Suppressor macrophage (primary cell): Measurements from ENCODE around the gene ESR1.
"Not testable (repeated sequence)": the region's sequence is repeated elsewhere in the genome, so short reads cannot be mapped to it uniquely, and the experiment has no call there.

Experiments used
- DNase-seq, 4 experiments: peaks; one replicate each; pipeline ENCODE4 v3.0.0-alpha.2; 2020 to 2022

The ESR1 gene

DNA sequence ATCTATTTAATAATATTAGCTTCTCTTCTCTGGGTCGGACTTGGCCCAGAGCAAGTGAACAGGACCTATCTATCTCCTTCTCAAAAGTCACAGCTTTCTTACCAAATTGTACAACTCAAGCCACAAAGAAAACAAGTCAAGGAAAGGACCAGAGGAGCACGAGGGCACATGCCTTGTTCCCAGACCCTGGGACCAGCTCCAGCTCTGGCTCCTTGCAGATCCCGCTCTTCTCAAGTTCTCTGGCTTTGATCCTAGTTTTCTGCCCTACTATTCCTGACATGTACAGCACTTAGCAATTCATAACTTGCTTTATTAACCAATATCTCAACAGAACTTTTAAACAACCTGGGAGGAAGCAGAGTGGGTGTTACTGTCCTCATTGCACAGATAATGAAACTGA is 185.9 kb downstream of the ESR1 start:
- no peak for DNase-seq

- no peak for DNase-seq
Observed at GRCh38 chr6:151998784-151999183, 191.3 kb downstream of the ESR1 start.

DNA sequence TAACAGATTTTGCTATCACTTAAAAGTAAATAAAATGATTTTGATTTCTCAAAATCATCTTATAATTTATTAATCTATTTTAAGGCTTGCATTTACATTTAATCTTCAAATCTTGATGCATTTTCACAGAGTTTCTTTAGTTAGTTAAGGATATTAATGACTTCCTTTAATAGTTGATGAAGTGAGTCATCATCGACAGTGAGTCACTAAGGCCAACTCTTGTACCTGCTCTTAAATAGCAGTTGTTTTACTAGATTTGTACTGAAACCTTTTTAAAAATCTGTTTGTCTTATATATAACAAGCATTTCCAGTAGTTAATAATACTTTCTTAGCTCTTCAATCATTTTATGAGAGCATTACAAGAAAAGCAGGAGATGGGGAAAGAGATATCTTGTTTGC is 191.7 kb downstream of the ESR1 start:
- DNase-seq: no peak

- no peak for DNase-seq
Observed at GRCh38 chr6:152001408-152001807, 193.9 kb downstream of the ESR1 start.

GRCh38 chr6:152002306-152002705 is 194.8 kb downstream of the ESR1 start:
- no peak for DNase-seq

- DNase-seq: no peak
Observed at GRCh38 chr6:152004036-152004566, 196.6 kb downstream of the ESR1 start.

- no peak for DNase-seq
Observed at GRCh38 chr6:152004896-152005295, 197.4 kb downstream of the ESR1 start.

DNA sequence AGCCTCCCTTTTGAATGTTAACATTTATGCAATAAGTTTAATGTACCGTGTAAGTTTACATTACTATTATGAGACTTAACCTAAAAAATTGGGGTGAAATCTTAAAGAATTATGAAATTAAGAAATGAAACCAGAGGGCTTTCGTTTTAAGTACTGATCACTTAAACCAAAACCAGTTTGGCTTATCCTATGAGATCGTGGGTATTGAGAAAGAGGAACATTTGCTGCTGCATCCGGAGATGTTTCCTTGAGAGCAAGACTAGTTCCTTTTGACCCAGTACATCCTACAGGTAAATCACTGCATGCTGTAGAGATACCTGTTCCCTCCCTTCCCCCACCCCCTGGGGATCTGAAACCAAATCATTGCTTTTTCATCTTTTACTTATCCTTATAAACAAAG is 201.3 kb downstream of the ESR1 start:
- peak in 1 of 4 experiments; percentile 20 for DNase-seq

- no peak for DNase-seq
Observed at GRCh38 chr6:152012227-152012626, 204.7 kb downstream of the ESR1 start.

- DNase-seq: peak in 3 of 4 experiments; percentile 2 to 48 (median 24)
Observed at GRCh38 chr6:152018876-152019275, 211.4 kb downstream of the ESR1 start.

GRCh38 chr6:152022303-152022702 is 214.8 kb downstream of the ESR1 start:
- DNase-seq: no peak

DNA sequence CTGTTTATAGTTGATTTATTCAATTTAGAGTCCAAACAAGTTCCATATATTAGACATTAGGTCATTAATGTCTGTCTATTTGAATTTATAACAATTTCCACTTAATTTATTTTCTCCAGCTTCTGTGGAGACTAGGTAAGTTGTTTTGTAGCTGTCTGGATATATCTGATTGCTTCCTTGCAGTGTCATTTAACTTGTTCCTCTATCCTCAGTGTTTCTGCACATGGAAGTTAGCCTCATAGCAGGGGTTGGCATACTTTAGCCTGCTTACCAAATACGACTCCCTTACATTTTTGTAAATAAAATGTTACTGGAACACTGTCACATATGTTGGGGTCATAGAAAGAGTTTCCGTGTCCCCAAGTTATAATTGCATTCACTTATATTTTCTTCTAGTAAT is 216.1 kb downstream of the ESR1 start:
- no peak for DNase-seq

GRCh38 chr6:152026291-152026690 is 218.8 kb downstream of the ESR1 start:
- DNase-seq: peak in 1 of 4 experiments; percentile 12

DNA sequence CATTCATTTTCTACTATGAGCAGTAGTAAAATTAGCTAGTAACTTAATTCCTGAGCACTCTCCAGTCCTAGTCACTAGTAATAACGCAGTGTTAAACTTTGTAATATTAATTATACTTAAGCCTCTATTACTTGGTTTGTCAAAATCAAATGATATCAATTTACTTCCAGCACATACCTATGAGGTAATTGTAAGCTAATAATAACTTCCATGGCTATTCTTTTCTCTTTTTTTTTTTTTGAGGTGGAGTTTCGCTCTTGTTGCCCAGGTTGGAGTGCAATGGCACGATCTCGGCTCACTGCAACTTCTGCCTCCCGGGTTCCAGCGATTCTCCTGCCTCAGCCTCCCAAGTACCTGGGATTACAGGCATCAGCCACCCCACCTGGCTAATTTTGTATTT is 219.3 kb downstream of the ESR1 start:
- DNase-seq: not testable (repeated sequence)

DNA sequence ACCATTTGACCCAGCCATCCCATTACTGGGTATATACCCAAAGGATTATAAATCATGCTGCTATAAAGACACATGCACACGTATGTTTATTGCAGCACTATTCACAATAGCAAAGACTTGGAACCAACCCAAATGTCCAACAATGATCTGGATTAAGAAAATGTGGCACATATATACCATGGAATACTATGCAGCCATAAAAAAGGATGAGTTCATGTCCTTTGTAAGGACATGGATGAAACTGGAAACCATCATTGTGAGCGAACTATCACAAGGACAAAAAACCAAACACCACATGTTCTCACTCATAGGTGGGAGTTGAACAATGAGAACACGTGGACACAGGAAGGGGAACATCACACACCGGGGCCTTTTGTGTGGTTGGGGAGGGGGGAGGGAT is 226.3 kb downstream of the ESR1 start:
- DNase-seq: not testable (repeated sequence)

DNA sequence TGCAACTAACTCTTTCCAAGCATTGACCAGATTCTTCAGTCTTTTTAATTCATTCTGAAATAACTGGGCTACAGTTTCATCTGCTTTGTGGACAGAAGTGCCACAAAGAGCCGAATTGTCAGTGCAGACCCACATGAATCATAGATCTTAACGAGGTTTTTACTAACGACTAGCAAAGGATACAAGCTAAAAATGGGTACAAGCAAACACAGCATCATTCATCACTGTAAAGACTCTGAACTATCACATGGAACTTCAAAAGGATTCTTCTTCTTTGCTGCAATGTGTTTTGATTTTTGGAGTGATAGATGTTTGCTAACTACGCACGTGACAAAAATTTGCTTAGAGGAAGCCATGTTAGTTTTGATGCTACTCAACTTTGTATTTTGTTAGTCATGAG is 227.1 kb downstream of the ESR1 start:
- DNase-seq: no peak

- DNase-seq: no peak
Observed at GRCh38 chr6:152046118-152046517, 238.6 kb downstream of the ESR1 start.

DNA sequence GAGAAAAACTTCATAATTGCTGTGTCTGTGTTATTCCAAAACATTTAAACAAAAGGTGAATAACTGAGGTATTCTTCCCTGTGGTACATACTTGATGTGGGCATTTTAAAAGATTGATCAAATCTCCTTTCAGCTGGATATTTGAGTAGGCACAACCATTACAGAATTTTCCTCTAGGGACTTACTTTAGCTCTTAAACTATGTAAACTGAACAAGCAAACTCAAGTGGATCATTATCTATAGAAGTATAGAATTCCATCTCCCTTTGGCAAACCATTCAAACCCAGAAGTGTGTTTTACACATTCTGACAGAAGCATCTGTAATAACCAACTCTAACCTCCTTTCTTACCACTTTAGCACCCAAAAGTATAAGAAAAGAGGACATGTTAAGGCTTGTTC is 241.4 kb downstream of the ESR1 start:
- no peak for DNase-seq

DNA sequence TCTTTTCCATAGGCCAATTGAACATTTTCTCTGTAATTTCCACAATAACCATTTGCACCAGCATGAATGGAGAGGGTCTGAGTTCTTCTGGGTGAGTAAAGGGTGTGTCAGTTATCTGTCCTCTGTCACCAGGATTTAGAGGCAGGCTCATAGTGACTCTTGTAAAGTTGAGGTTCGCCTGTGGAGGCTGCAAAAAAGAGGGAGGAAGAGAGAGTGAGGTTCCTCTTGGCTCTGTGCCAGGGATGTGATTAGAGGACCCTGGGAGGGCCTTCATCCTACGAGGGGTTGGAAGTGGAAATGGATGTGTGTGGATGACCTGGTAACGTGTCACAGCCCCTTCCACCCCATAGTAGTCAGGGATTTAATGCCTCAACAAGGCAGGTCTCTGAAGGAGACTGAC is 242.0 kb downstream of the ESR1 start:
- peak; percentile 23 to 57 (median 33) for DNase-seq

DNA sequence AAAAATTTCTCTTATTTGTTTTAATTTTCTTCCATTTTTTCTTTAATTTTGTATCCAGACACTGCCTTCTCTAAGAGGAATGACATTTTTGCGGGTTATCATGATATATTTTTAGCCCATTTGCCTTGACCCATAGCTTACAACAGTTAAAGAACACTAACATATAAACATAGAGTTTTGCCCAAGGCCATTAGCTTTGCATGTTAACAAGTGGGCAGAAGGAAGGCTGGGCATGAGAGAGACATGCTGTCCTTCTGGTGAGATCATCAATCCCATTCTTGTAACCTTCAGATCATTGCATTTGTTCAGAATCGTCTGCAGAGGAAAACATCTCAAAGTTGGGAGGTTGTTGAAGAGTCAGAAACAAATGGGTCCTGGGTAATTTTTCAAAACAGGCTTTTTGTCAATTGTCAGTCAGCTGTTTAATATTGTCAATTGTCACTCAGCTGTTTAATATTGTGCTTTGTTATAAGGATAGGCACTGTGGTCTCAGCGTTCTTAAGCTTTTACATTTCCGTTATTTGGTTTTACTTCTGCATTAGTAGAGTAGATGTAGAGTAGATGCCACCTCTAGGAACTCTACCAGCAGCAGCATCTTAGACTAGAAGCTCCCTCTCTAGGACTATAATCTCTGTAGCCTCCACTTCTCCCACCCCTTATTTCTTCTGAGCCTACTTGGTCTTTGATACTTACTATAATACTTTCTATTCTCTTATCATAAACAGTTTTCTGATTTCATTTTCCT is 243.1 kb downstream of the ESR1 start:
- no peak for DNase-seq

DNA sequence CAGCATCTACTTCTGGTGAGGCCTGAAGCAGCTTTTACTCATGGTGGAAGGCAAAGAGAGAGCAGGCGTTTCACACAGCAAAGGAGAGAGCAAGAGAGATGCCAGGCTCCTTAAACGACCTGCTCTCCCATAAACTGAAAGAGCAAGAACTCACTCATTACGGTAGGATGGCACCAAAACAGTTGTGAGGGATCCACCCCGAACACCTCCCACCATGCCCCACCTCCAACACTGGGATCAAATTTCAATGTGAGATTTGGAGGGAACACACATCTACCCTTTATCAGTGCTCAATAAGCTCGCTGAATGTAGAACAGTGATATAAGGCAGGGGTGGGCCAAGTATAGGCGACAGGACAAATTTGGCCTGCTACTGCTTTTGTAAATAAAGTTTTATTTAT is 244.6 kb downstream of the ESR1 start:
- no peak for DNase-seq

DNA sequence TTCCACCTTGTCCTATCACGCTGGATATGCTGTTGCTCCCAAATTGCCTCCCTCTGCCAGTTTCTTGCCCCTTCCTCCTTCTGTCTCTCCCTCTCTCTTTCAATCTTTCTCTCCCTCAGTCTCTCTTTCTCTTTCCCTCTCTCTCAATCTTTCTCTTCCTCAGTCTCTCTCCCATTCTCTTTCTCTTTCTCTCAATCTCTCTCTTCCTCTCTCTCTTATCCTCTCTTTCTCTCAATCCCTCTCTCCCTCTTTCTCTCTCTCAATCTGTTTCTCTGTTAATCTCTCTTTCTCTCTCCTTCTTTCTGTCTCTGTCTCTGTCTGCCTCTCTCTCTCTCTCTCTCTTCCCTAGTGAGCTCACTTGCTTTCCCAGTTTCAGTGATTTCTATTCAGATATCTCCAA is 245.8 kb downstream of the ESR1 start:
- no peak for DNase-seq

DNA sequence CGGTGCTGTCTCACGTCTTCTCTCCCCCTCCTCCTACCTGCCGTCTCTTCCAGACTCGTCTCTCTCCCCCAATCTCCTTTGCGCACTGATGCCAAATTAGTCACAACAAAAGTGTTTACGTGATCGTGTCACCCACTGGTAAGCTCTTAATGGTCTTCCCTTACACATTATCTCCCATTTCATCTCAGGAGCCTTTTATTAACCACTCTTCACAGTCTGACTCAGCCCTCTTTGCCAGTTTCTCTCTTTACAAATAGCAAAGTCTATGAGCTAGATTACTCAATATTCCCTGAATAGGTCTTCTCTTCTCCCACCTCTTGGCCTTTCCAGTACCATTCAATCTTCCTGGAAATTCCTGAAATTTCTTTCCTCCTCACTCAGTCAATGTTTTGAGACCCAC is 247.0 kb downstream of the ESR1 start:
- DNase-seq: no peak

DNA sequence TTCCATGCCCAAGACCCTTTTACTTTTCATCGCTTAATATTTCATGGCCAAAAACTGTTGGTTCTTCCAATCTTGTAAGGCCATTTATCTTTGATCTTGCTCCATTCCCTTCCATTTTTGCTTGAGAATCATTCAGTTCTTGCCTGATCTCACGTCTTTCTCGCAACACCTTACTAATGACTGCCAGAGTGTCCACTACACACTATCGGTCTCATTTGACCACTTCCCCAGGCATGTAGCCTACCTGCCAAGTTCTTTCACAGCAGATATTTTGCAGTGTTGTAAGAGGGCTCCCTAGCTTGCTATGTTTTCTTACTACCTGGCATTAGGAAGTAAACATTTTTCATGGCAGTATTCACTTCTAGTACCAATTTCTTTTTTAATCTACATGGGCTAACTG is 248.0 kb downstream of the ESR1 start:
- no peak for DNase-seq
